GM13976 (cell line): Measurements from ENCODE around the gene TRAPPC2L.
A peak's percentile ranks its signal among the peaks of the same experiment; 100 is the strongest.

Experiments
- DNase-seq: peaks from one replicate; pipeline ENCODE4 v3.0.0; 2012; ENCODE audit warnings: low spot score
- CTCF ChIP-seq: IDR thresholded peaks from 2 replicates; pipeline ENCODE4 v1.5.1; 2012; ENCODE audit warnings: borderline replicate concordance, mild to moderate bottlenecking; ENCODE audit not compliant: insufficient read depth; ENCODE audit errors: extremely low read depth, missing control alignments, control extremely low read depth
- in situ Hi-C: fragments of 300-500 bp; cut with MboI; formaldehyde crosslinking; loops from one replicate; pipeline ENCODE4 v1.12.0; 2022; ENCODE audit warnings: low sequenced_read_pairs, mixed read lengths, inconsistent platforms; ENCODE audit not compliant: unreplicated experiment

The TRAPPC2L gene

GRCh38 chr16:88902744-88903143 lies 45.8 kb downstream of the TRAPPC2L start:
- TF ChIP-seq CTCF = no peak
- in situ Hi-C loops = no loop called here
- DNase-seq = no peak

- no peak for DNase-seq
- no peak for TF ChIP-seq CTCF
Measured at GRCh38 chr16:88903267-88903666, 46.3 kb downstream of the TRAPPC2L start.

GRCh38 chr16:88904676-88905365 lies 47.9 kb downstream of the TRAPPC2L start:
- in situ Hi-C loops = no loop called here
- TF ChIP-seq CTCF = no peak
- DNase-seq = no peak

More at GRCh38 chr16:88903267-88903666, 46.3 kb downstream of the TRAPPC2L start:
- in situ Hi-C loops = no loop called here

- TF ChIP-seq CTCF = no peak
- DNase-seq = peak; percentile 88
Measured at GRCh38 chr16:88905563-88905962, 48.6 kb downstream of the TRAPPC2L start.

GRCh38 chr16:88906020-88906419 lies 49.1 kb downstream of the TRAPPC2L start:
- no peak for TF ChIP-seq CTCF
- no peak for DNase-seq
- in situ Hi-C loops = no loop called here

More at GRCh38 chr16:88905563-88905962, 48.6 kb downstream of the TRAPPC2L start:
- in situ Hi-C loops = no loop called here

GRCh38 chr16:88906535-88907105 lies 49.7 kb downstream of the TRAPPC2L start:
- in situ Hi-C loops = no loop called here
- TF ChIP-seq CTCF = no peak
- DNase-seq = no peak
